Mucosa of rectum (tissue), 2 donors: ENCODE results near the gene DCAF11.

ENCODE experiments used
- H3K27ac ChIP-seq, 2 donors: one replicate each; pipeline ENCODE4 v1.7.0; 2013; ENCODE audit warnings: inconsistent platforms in 2 of 2, low read depth in 2 of 2, low read length in 2 of 2
- H3K27me3 ChIP-seq, 2 donors: one replicate each; pipeline ENCODE4 v1.7.0; 2013; ENCODE audit warnings: low read length in 2 of 2; ENCODE audit not compliant: control insufficient read depth in 2 of 2, insufficient read depth in 2 of 2
- H3K36me3 ChIP-seq, 2 donors: one replicate each; pipeline ENCODE4 v1.7.0; 2013; ENCODE audit warnings: low read length in 2 of 2; ENCODE audit not compliant: control insufficient read depth in 2 of 2, insufficient read depth in 2 of 2
- H3K4me1 ChIP-seq, 2 donors: one replicate each; pipeline ENCODE4 v1.7.0; 2013; ENCODE audit warnings: low read length in 2 of 2, mild to moderate bottlenecking in 1 of 2; ENCODE audit not compliant: control insufficient read depth in 2 of 2, insufficient read depth in 2 of 2
- H3K4me3 ChIP-seq, 2 donors: one replicate each; pipeline ENCODE4 v1.7.0; 2013; ENCODE audit warnings: low read length in 2 of 2
- H3K9ac ChIP-seq, 2 donors: one replicate each; pipeline ENCODE4 v1.7.0; 2013; ENCODE audit warnings: low read length in 2 of 2, low read depth in 1 of 2, mild to moderate bottlenecking in 1 of 2
- H3K9me3 ChIP-seq, 2 donors: one replicate each; pipeline ENCODE4 v1.7.0; 2013; ENCODE audit warnings: low read length in 2 of 2; ENCODE audit not compliant: control insufficient read depth in 2 of 2
- donor health status: healthy.
- donor health status: Normal muscosa, but diverticular disease.

DCAF11 gene

DNA sequence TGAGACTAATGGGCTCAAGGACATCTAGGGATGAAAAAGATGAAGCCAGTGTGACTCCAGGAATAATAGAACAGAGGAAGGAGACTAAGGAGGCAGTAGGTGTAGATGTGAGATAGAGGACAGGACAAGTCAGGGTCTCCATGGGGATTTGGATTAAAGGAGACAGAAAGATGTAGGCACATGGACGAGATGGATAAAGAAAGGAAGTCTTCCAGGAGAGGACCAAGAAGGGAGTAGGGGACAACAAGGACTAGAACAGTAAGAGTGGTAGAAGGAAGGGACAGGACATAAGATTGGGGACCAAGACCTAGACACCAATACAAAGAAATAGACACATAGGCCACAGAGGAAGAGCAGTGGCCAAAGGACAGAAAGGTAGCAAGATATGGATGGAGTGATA, 27.6 kb upstream of the DCAF11 start:
- Histone ChIP-seq H3K9me3 (no peaks in the 10 kb centered on the region), H3K27me3 (no peaks in the 10 kb centered on the region), H3K4me3 (no peak overlapping the region), H3K36me3 (no peaks in the 10 kb centered on the region), H3K9ac (no peak overlapping the region), H3K27ac (no peak overlapping the region), H3K4me1 (peaks cover 0 to 4% of the 10 kb centered on the region in 2 donors)

DNA sequence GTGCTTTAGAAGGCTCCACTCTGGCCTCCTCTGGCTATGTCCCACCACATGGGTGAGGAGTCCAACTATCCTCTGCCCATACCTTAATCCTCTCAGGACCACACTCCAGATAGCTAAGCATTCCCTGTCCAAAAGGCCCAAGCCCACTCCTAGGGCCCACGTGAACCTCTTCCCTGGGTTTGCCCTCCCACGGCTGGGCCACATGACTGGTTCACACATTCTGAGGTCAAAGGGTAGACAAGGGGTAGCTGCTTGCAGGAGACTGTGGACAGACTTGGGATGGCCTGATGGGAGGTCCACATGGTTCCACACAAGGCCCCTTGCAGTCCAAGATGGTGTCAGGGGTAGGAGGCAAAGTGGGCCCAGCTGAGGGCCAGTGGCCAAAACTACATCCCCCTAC, 26.5 kb upstream of the DCAF11 start:
- H3K27me3 ChIP-seq: no peaks in the 10 kb centered on the region
- peaks cover 0 to 11% of the 10 kb centered on the region in 2 donors for H3K4me1 ChIP-seq
- H3K4me3 ChIP-seq: no peak overlapping the region
- H3K9ac ChIP-seq: no peak overlapping the region
- no peaks in the 10 kb centered on the region for H3K9me3 ChIP-seq
- H3K36me3 ChIP-seq: no peaks in the 10 kb centered on the region
- no peak overlapping the region for H3K27ac ChIP-seq

DNA sequence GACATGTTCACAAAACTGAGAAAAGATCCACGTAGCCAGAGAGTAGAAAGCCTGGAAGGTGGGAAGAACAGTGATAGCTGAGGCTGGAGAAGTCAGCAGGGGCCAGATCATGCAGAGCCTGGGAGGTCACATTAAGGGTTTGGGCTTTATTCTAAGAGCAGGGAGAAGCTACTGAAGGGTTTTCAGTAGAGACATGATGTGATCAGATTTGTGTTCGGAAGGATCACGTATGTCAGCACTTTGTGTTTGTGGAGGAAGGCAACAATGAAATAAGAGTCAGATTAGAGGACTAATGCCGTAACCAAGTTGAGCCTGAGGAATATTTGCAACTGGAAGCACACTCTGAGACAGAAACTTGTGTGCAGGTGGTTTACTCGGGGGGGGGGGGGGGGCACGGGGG, 24.7 kb upstream of the DCAF11 start:
- peak overlapping the region in 1 of 2 donors; percentile 5 for H3K9ac ChIP-seq
- H3K27me3 ChIP-seq: no peaks in the 10 kb centered on the region
- H3K27ac ChIP-seq: no peak overlapping the region

DNA sequence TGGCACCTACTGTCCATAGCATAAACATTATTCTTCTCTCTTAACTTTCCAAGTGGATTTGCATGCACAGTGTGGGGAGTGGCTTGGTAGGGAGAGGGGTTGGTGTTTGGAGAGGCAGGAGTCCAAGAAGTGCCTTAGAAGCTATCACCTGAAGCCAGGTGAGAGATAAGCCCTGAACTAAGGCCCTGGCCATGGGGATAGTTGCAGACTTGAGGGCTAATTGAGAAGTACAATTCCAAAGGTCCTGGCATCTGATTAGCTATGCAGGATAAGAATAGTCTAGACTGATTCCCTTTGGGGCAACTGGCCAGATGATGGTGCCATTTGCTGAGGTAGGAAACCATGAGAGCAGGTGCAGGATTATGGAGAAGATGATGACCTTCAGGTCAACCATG, 22.5 kb upstream of the DCAF11 start:
- Histone ChIP-seq H3K4me3 (no peak overlapping the region), H3K27ac (peak overlapping the region; percentile 99), H3K9me3 (no peaks in the 10 kb centered on the region), H3K4me1 (peaks cover 13 to 29% of the 10 kb centered on the region in 2 donors), H3K36me3 (peaks cover 0 to 4% of the 10 kb centered on the region in 2 donors), H3K9ac (no peak overlapping the region), H3K27me3 (no peaks in the 10 kb centered on the region)

More for the DNA sequence above, 24.7 kb upstream of the DCAF11 start:
- H3K4me1 ChIP-seq: peaks cover 4 to 19% of the 10 kb centered on the region in 2 donors
- H3K9me3 ChIP-seq: no peaks in the 10 kb centered on the region
- no peaks in the 10 kb centered on the region for H3K36me3 ChIP-seq
- no peak overlapping the region for H3K4me3 ChIP-seq

DNA sequence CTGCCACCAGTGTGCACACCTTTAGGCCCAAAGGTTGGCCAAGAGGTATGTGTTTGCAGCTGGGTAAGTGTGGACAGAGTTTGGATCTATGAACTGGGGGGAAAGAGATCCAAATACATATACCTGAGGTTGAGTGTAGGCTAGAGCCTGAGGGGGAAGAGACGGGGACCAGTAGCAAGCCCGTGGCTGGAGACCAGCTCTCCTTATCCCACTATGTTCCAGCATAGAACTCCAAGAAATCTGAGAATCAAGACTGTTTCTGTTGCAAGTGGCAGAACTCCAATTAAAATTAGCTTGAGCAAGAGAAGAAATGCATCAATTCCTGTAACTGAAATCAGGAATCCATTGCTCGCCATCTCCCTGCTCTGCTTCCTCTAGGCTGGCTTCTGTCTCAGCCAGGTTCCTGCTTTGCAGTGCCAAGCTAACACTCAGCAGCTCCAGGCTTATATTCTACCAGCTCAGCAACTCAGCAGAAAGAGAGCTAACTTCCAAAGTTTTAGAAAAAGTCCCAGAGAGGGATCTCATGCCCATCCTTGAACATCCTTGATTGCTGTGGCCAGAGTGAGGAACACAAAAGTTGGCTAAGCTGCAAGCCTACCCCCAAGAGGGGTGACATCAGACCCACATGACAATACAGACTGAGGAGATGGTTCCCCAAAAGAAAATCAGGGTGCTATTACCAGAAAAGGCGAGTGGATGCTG, 21.9 kb upstream of the DCAF11 start:
- Histone ChIP-seq H3K4me1 (peaks cover 13 to 29% of the 10 kb centered on the region in 2 donors), H3K4me3 (no peak overlapping the region), H3K27me3 (no peaks in the 10 kb centered on the region), H3K9ac (no peak overlapping the region), H3K36me3 (peaks cover 0 to 4% of the 10 kb centered on the region in 2 donors), H3K9me3 (no peaks in the 10 kb centered on the region), H3K27ac (peak overlapping the region; percentile 99)

DNA sequence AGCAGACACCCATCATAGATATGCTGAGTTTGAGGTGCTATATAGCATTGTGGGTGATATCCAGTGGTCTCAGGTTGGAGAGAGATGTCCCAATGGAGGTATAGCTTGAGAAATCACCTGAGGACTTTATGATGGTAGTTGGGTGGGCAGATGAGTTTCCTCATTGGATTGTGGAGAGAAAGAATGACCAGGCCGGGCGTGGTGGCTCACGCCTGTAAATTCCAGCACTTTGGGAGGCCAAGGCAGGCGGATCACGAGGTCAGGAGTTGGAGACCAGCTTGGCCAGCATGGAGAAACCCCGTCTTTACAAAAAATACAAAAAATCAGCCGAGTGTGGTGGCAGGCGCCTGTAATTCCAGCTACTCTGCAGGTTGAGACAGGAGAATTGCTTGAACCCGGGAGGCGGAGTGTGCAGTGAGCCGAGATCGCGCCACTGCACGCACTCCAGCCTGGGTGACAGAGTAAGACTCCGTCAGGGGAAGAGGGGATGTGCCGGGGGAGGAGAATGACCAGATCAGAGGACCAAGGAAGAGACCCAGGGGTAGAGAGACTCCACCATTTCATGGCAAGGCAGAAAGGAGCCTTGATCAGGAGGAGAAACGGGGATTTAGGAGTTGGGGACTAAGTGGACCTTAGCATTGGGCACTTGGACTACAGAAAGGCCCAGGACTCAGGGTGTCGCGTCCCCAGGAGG, 21.2 kb upstream of the DCAF11 start:
- Histone ChIP-seq H3K36me3 (peaks cover 5 to 9% of the 10 kb centered on the region in 2 donors), H3K27ac (peak overlapping the region; percentile 99), H3K9me3 (no peaks in the 10 kb centered on the region), H3K4me1 (peaks cover 13 to 29% of the 10 kb centered on the region in 2 donors), H3K9ac (peak overlapping the region; percentile 47 to 93), H3K27me3 (no peaks in the 10 kb centered on the region), H3K4me3 (peak overlapping the region; percentile 57 to 85)

DNA sequence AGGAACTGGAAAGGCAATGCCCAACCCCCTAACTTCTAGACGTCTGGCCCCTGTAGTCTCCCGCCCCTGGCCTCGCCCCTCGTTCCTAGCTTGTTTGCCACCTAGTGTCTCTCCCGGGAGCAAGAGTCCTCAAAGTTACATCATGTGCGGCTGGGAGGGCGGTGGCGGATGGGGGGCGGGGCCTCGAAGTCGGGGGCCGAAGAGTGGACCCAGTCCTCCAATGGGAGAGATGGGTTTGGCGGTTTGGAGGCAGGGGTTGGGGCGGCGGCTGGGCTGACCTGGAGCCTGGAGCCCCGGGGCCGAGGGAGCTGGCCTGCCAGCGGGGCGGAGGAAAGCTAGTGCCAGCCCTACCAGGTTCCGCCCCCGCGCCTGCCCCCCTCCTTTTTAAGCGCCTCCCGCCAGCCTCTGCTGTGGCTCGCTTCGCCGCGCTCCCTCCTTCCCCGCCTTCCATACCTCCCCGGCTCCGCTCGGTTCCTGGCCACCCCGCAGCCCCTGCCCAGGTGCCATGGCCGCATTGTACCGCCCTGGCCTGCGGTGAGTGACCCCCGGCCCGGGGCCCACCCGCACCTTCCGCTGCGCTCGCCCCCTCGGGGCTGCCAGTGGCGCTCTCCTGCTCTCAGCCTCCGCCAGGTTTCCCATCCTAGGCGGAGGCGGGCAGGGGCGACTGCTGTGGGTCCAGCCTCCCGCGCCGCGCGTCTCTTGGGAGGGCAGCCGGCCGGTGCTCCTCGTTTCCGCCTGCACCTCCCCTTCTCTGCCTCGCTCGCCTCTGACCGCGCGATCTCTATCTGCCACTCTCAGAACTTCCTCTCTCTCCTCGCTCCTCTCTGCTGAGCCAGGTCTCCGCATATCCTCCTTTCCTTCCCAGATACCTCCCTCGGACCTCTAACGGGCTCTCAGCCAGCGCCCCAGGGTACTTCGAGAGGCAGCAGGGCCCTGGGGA, 20.4 kb upstream of the DCAF11 start, which contains the start of gene PCK2:
Gene PCK2, plus strand, starts transcription at position 411 of the 940 bp plus-strand sequence. Its CDS starts 95 bp downstream, at position 506.
- Histone ChIP-seq H3K27ac (peak within 1 kb of the TSS; percentile 99), H3K27me3 (no peaks in the 10 kb centered on the region), H3K9ac (peak within 1 kb of the TSS; percentile 93 to 98), H3K9me3 (no peaks in the 10 kb centered on the region), H3K4me3 (peak within 1 kb of the TSS; percentile 85 to 92), H3K4me1 (peaks cover 13 to 29% of the 10 kb centered on the region in 2 donors), H3K36me3 (peaks cover 13 to 15% of the 10 kb centered on the region in 2 donors)

DNA sequence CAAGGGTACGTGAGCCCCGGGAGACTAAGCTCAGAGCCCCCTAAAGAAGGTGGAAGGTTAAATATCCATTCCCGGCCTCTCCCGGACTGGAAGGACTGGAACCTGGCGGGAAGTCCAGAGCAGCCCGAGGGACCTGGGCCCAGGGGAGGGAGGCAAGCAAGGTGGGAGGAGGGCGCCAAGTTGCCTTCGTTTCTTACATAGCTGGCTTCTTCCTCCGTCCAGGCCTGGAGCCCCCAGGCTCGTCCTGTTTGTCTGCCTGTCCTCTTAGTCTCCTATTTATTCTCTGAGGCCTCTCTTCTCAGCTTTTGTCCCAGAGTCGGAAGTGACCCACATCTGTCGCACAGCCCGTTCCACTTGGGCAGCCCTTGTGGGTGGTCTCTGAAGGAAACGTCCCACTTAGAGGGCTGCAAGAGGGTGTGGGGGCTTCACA, 19.7 kb upstream of the DCAF11 start:
- Histone ChIP-seq H3K4me3 (peak overlapping the region; percentile 85 to 92), H3K9me3 (no peaks in the 10 kb centered on the region), H3K36me3 (peaks cover 19 to 22% of the 10 kb centered on the region in 2 donors), H3K27me3 (no peaks in the 10 kb centered on the region), H3K27ac (peak overlapping the region; percentile 99), H3K9ac (peak overlapping the region; percentile 93 to 98), H3K4me1 (peaks cover 13 to 29% of the 10 kb centered on the region in 2 donors)

DNA sequence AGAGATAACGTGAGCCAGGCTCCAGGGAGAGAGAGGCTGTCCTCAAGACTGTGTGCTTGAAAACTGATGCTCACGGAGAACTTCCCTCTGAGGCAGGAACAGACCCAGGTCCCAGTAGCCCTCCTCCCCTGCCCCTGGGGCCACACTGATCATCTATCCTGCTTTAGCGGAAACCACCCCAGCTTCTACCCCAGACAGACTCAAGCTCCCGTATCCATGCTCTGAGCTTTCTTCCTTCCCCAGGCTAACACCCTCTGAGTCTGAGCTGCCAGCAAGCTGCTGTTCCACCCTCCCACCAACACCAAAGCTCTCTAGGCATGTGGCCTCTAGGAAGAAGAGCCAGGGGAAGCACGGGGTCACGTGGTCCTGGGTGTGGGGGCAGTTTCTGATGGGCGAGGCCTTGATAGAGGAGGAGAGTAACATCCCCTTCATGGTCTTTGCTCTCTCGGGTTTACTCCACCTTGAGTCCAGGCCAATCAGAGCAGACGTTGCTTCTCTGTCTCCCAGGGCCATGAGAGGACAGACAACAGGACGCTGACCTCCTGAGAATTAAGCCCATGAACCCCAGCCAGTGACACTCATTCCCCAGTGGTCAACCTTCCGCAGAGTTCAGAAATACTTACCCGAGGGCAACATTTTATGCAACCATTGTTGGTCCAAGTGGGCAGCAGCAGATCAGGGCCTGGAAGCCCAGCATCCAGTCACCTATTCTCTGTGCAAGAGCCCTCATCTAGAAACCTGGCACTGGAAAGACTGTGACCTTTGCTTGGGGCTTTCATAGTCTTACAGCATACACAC, 19.1 kb upstream of the DCAF11 start:
- H3K9ac ChIP-seq: peak overlapping the region; percentile 93 to 98
- peaks cover 21 to 28% of the 10 kb centered on the region in 2 donors for H3K36me3 ChIP-seq
- H3K9me3 ChIP-seq: no peaks in the 10 kb centered on the region
- H3K27me3 ChIP-seq: no peaks in the 10 kb centered on the region
- peak overlapping the region; percentile 85 to 92 for H3K4me3 ChIP-seq
- H3K4me1 ChIP-seq: peaks cover 13 to 29% of the 10 kb centered on the region in 2 donors
- peak overlapping the region; percentile 99 for H3K27ac ChIP-seq
